GM12864 (cell line): Measurements from ENCODE around the gene COPS4.
A peak's percentile ranks its signal among the peaks of the same experiment; 100 is the strongest.
"Not testable (repeated sequence)": the region's sequence is repeated elsewhere in the genome, so short reads cannot be mapped to it uniquely, and the experiment has no call there.

Experiments used
- DNase-seq: peaks from one replicate; pipeline ENCODE4 v3.0.0-alpha.2; 2011; ENCODE audit warnings: low read depth
- H3K4me3 ChIP-seq: 2 replicates; pipeline ENCODE4 v1.5.1; 2011; ENCODE audit warnings: mild to moderate bottlenecking, low read depth, low read length, control low read depth
- TF ChIP-seq, protein P1 (sequence below): IDR thresholded peaks from 2 replicates; pipeline ENCODE4 v1.5.1; 2011; ENCODE audit warnings: low read depth, mild to moderate bottlenecking, moderate library complexity, low read length, control low read depth, inconsistent platforms; ENCODE audit errors: missing control alignments

COPS4 gene

GRCh38 chr4:83054928-83055327 is 19.9 kb downstream of the COPS4 start:
- DNase-seq: no peak
- no peak overlapping the region for H3K4me3 ChIP-seq
- TF ChIP-seq, protein P1, sequence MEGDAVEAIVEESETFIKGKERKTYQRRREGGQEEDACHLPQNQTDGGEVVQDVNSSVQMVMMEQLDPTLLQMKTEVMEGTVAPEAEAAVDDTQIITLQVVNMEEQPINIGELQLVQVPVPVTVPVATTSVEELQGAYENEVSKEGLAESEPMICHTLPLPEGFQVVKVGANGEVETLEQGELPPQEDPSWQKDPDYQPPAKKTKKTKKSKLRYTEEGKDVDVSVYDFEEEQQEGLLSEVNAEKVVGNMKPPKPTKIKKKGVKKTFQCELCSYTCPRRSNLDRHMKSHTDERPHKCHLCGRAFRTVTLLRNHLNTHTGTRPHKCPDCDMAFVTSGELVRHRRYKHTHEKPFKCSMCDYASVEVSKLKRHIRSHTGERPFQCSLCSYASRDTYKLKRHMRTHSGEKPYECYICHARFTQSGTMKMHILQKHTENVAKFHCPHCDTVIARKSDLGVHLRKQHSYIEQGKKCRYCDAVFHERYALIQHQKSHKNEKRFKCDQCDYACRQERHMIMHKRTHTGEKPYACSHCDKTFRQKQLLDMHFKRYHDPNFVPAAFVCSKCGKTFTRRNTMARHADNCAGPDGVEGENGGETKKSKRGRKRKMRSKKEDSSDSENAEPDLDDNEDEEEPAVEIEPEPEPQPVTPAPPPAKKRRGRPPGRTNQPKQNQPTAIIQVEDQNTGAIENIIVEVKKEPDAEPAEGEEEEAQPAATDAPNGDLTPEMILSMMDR: peak; percentile 8

GRCh38 chr4:83062739-83063138 is 27.8 kb downstream of the COPS4 start:
- no peak overlapping the region for H3K4me3 ChIP-seq
- DNase-seq: no peak
- TF ChIP-seq, protein P1: no peak

DNA sequence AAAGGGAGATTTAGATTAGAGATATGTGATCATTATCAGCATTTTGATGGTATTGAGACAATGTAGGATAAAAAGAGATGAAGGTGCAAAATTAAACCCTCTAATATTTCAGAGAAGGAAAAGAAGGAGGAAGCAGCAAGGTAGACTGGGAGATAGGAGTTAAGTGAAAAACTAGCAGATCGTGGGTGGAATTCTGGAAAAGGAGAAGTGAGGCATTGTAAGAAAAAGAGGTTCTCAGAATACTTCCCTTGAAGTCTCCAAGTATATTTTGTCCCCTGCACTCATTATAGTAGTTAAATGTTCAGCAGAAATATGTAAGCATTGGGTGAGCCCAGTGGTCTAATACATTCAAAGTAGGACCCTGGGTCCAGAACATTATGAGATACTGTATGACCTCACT is 30.3 kb downstream of the COPS4 start:
- TF ChIP-seq, protein P1: no peak
- DNase-seq: no peak

GRCh38 chr4:83067058-83067639 is 32.2 kb downstream of the COPS4 start:
- no peak overlapping the region for H3K4me3 ChIP-seq
- no peak for DNase-seq
- TF ChIP-seq, protein P1: no peak

More for the DNA sequence above, 30.3 kb downstream of the COPS4 start:
- no peak overlapping the region for H3K4me3 ChIP-seq

DNA sequence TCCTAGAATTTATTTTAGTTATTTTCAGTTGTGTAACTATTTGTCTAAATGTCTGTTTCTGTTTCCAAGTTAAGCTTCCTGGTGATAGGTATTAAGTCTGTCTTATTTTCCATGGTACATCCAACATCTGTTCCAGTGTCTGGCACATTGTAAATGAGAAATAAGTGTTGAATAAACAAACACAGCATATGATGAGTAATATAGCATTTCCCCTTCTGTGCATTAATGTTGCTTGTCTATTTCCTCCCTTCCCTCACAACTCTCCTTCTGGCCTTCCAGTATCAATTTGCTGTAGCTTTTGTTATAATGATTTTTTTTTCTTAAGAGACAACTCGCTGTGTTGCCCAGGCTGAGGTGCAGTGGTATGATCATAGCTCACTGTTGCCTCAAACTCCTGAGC is 36.1 kb downstream of the COPS4 start:
- DNase-seq: no peak
- TF ChIP-seq, protein P1: no peak
- H3K4me3 ChIP-seq: no peak overlapping the region

DNA sequence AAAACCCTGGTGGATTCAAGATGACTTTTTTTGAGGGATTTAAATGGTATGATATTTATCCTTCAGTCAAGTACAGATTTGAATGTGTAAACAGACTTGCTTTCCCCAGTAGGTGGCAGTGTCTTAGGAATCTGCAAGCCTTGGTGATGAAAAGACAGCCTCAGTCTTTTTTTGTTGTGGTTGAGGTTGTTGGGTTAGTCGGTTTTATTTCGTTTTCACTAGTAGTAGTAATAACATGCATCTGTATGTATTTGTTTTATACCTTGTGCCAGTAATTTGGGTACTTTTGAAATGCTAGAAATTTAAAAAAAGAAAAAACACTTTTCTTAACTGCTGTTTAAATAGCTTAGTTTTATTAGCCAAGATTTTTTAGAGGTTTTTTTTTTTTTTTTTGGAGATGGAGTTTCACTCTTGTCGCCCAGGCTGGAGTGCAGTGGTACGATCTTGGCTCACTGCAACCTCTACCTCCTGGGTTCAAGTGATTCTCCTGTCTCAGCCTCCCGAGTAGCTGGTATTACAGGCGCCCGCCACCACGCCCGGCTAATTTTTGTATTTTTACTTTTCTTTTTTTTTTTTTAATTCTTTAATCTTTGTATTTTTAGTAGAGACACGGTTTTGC is 39.2 kb downstream of the COPS4 start:
- TF ChIP-seq, protein P1: peak; percentile 69
- DNase-seq: peak; percentile 94
- H3K4me3 ChIP-seq: no peak overlapping the region

DNA sequence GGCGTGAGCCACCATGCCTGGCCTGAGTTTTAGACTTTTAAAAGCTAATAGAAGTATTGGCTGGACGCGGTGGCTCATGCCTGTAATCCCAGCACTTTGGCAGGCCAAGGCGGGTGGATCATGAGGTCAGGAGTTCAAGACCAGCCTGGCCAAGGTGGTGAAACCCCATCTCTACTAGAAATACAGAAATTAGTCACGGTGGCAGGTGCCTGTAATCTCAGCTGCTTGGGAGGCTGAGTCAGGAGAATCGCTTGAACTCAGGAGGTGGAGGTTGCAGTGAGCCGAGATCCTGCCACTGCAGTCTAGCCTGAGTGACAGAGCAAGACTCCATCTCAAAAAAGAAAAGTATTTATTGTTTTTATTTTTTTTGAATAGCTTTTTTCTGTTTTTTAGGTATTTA is 39.8 kb downstream of the COPS4 start:
- H3K4me3 ChIP-seq, DNase-seq: not testable (repeated sequence)
